Endothelial cell of umbilical vein (primary cell): ENCODE results near the gene POLE. TPM values are rescaled to one million over a fixed set of nuclear protein-coding genes. Genes with fewer than 3 reads are reported as not detected.

Experiments
- BruUV-seq: library from RNA; stranded (reverse); fragments of 400-500 nt; replicated peaks from 2 replicates; lab custom pipeline; 2021; lab: Mats Ljungman, UMichigan
- CTCF ChIA-PET: fragments of 300-600, 350-600 bp; sonication (Branson Sonifier 250); formaldehyde crosslinking; loops from one replicate; lab custom pipeline; 2021; ENCODE audit warnings: antibody characterized with exemption, inconsistent platforms; lab: Charles Lee
- POLR2A ChIA-PET: fragments of 300-600, 350-600 bp; sonication (Branson Sonifier 250); formaldehyde crosslinking; loops from one replicate; lab custom pipeline; 2021; ENCODE audit warnings: antibody characterized with exemption, inconsistent platforms; lab: Charles Lee
- DNase-seq: peaks from one replicate; pipeline ENCODE4 v3.0.0-alpha.2; 2011; ENCODE audit warnings: low read depth, low spot score
- FAIRE-seq: peaks from 2 replicates; lab custom pipeline; 2011; peaks lifted over from hg19 to GRCh38; lab: Jason Lieb, UNC
- H2AFZ ChIP-seq: 2 replicates; pipeline ENCODE4 v1.6.0; 2012; ENCODE audit warnings: low read depth, low read length, control low read depth, inconsistent platforms
- H3K27ac ChIP-seq: 2 replicates; pipeline ENCODE4 v1.5.1; 2011; ENCODE audit warnings: low read depth, mild to moderate bottlenecking, control low read depth, low read length, moderate library complexity; ENCODE audit not compliant: insufficient read depth
- H3K27me3 ChIP-seq, 2 experiments: 2 replicates each; pipeline versions ENCODE4 v1.6.0 to v1.6.1; 2011; ENCODE audit warnings: low read length in 2 of 2, mixed read lengths in 1 of 2; ENCODE audit not compliant: control insufficient read depth in 2 of 2, insufficient read depth in 2 of 2
- H3K36me3 ChIP-seq, 2 experiments: 2 replicates in 1 of 2; 3 replicates in 1 of 2; pipeline ENCODE4 v1.5.1; 2011; ENCODE audit warnings: low read length in 2 of 2, mild to moderate bottlenecking in 1 of 2, moderate library complexity in 1 of 2; ENCODE audit not compliant: control insufficient read depth in 2 of 2, insufficient read depth in 2 of 2; ENCODE audit errors: extremely low read depth in 1 of 2
- H3K4me1 ChIP-seq: 3 replicates; pipeline ENCODE4 v1.5.1; 2011; ENCODE audit warnings: mild to moderate bottlenecking, low read length; ENCODE audit not compliant: control insufficient read depth, insufficient read depth; ENCODE audit errors: extremely low read depth
- H3K4me2 ChIP-seq: 2 replicates; pipeline ENCODE4 v1.6.1; 2011; ENCODE audit warnings: low read length, control low read depth, mixed read lengths; ENCODE audit not compliant: insufficient read depth
- H3K4me3 ChIP-seq, 3 experiments: fragments of 200-600 bp in 1 of 3; sonication (generic), shearing (Covaris generic) in 1 of 3; replicated peaks in 1 of 3; 2 replicates each; pipeline ENCODE4 v1.5.1; 2011 to 2016; ENCODE audit warnings: control low read depth in 3 of 3, low read length in 3 of 3, mild to moderate bottlenecking in 2 of 3, inconsistent platforms in 1 of 3, low read depth in 1 of 3, moderate library complexity in 1 of 3; ENCODE audit not compliant: insufficient read depth in 1 of 3
- H3K79me2 ChIP-seq: 2 replicates; pipeline ENCODE4 v1.6.0; 2012; ENCODE audit warnings: low read length, inconsistent platforms; ENCODE audit not compliant: control insufficient read depth, insufficient read depth
- H3K9ac ChIP-seq: replicated peaks from 2 replicates; pipeline ENCODE3; 2011; ENCODE audit warnings: low read length, control low read depth; ENCODE audit not compliant: insufficient read depth; ENCODE audit errors: extremely low read depth
- H3K9me1 ChIP-seq: replicated peaks from 3 replicates; pipeline ENCODE4 v1.6.0; 2011; ENCODE audit warnings: mild to moderate bottlenecking, low read length; ENCODE audit not compliant: control insufficient read depth, insufficient read depth; ENCODE audit errors: extremely low read depth
- H3K9me3 ChIP-seq: replicated peaks from 2 replicates; pipeline ENCODE4 v1.5.1; 2012; ENCODE audit warnings: low read length, inconsistent platforms; ENCODE audit not compliant: control insufficient read depth, insufficient read depth
- H4K20me1 ChIP-seq: replicated peaks from 2 replicates; pipeline ENCODE3; 2011; ENCODE audit warnings: mild to moderate bottlenecking, low read length; ENCODE audit not compliant: control insufficient read depth, insufficient read depth; ENCODE audit errors: extremely low read depth
- CTCF ChIP-seq, 2 donors: IDR thresholded peaks; 1 replicate in 1 of 2; 2 replicates in 1 of 2; pipeline ENCODE4 v1.5.1; 2011; ENCODE audit warnings: low read length in 2 of 2, mild to moderate bottlenecking in 2 of 2, moderate library complexity in 2 of 2, control low read depth in 1 of 2, inconsistent platforms in 1 of 2, low read depth in 1 of 2; ENCODE audit not compliant: insufficient read depth in 1 of 2; ENCODE audit errors: extremely low read depth in 1 of 2
- EZH2 ChIP-seq: IDR thresholded peaks from 2 replicates; pipeline ENCODE4 v1.6.1; 2012; ENCODE audit warnings: borderline replicate concordance, low read depth, mild to moderate bottlenecking, moderate library complexity, low read length, inconsistent platforms; ENCODE audit not compliant: severe bottlenecking
- FOS ChIP-seq: IDR thresholded peaks from 2 replicates; pipeline ENCODE4 v1.6.1; 2011; ENCODE audit warnings: mild to moderate bottlenecking, low read length, moderate library complexity, borderline replicate concordance; ENCODE audit not compliant: insufficient read depth
- GATA2 ChIP-seq: IDR thresholded peaks from 2 replicates; pipeline ENCODE4 v1.7.0; 2011; ENCODE audit warnings: low read depth, mild to moderate bottlenecking, moderate library complexity, mixed read lengths, low read length; ENCODE audit not compliant: insufficient read length, insufficient read depth
- JUN ChIP-seq: IDR thresholded peaks from 2 replicates; pipeline ENCODE4 v1.6.1; 2011; ENCODE audit warnings: borderline replicate concordance, low read depth; ENCODE audit not compliant: insufficient read length, insufficient read depth
- MAX ChIP-seq: IDR thresholded peaks from 2 replicates; pipeline ENCODE4 v1.6.1; 2011; ENCODE audit not compliant: insufficient read depth, insufficient read length
- MYC ChIP-seq: IDR thresholded peaks from one replicate; pipeline ENCODE4 v1.6.1; 2011; ENCODE audit warnings: mild to moderate bottlenecking, low read depth, low read length
- POLR2A ChIP-seq: IDR thresholded peaks from 2 replicates; pipeline ENCODE4 v1.6.1; 2012; ENCODE audit warnings: low read depth, mild to moderate bottlenecking, control low read depth, low read length
- POLR2AphosphoS5 ChIP-seq: IDR thresholded peaks from 2 replicates; pipeline ENCODE4 v1.6.1; 2012; ENCODE audit warnings: low read depth, mild to moderate bottlenecking, control low read depth, low read length, moderate library complexity; ENCODE audit not compliant: insufficient read depth
- dilution Hi-C: fragments of 300-500 bp; cut with MboI; formaldehyde crosslinking; loops from one replicate; pipeline ENCODE4 v1.15.0; 2019; ENCODE audit warnings: low sequenced_read_pairs; ENCODE audit not compliant: extremely low pct_ligation_motif_present
- intact Hi-C: fragments of 100-400 bp; cut with micrococcal nuclease; formaldehyde crosslinking; loops from one replicate; pipeline ENCODE4 v1.10.0; 2022
- polyA plus RNA-seq, 4 experiments: library from polyadenylated mRNA; depleted of rRNA in 3 of 4; stranded (reverse) in 3 of 4; unstranded in 1 of 4; fragments of >200 nt; gene quantifications; 2 replicates each; pipeline versions ENCODE4 v1.2.1 to v1.2.3, GENCODE V29; 2011 to 2012; ENCODE audit warnings: missing spikeins in 1 of 4
- total RNA-seq: library from RNA; stranded (reverse); gene quantifications from 2 replicates; pipeline ENCODE4 v1.2.3, GENCODE V29; 2021

The POLE gene
- total and polyA plus RNA-seq, 2 donors (not counting 3 experiments of a cell fraction or from before 2014, with no cell fraction given): 22.9 to 82.7 TPM

GRCh38 chr12:132720606-132721345 is 33.6 kb upstream of the POLE start:
- DNase-seq (no peak), FAIRE-seq (no peak)
- Histone ChIP-seq H4K20me1 (no peaks in the 10 kb centered on the region), H3K9me3 (no peaks in the 10 kb centered on the region), H3K9me1 (no peaks in the 10 kb centered on the region), H3K4me2 (no peak overlapping the region), H3K9ac (no peak overlapping the region), H3K79me2 (no peaks in the 10 kb centered on the region), H3K4me1 (no peaks in the 10 kb centered on the region), H2AFZ (no peak overlapping the region), H3K27me3 (no peaks in the 10 kb centered on the region), H3K4me3 (no peak overlapping the region), H3K27ac (no peak overlapping the region), H3K36me3 (peaks cover 20 to 50% of the 10 kb centered on the region in 2 experiments)
- dilution Hi-C loops (no loop called here), intact Hi-C loops (no loop called here)
- TSS peak; percentile 26 for BruUV-seq
- ChIA-PET POLR2A (no interaction called here), CTCF (no interaction called here)
- TF ChIP-seq MYC (no peak), POLR2A (peak; percentile 5)

GRCh38 chr12:132719954-132720324 is 32.8 kb upstream of the POLE start:
- no peak overlapping the region for H3K27ac ChIP-seq
- no peak overlapping the region for H3K4me3 ChIP-seq
- FAIRE-seq (no peak), DNase-seq (no peak)
- CTCF ChIA-PET: no interaction called here
- no peaks in the 10 kb centered on the region for H3K79me2 ChIP-seq
- H3K36me3 ChIP-seq: peaks cover 11 to 48% of the 10 kb centered on the region in 2 experiments
- H3K9me1 ChIP-seq: no peaks in the 10 kb centered on the region
- dilution Hi-C loops (no loop called here), intact Hi-C loops (no loop called here)
- no peaks in the 10 kb centered on the region for H3K4me1 ChIP-seq
- H3K27me3 ChIP-seq: no peaks in the 10 kb centered on the region
- H3K9ac ChIP-seq: no peak overlapping the region
- H2AFZ ChIP-seq: no peak overlapping the region
- TF ChIP-seq POLR2A: no peak
- no peak for TF ChIP-seq MYC
- TF ChIP-seq FOS: no peak
- no peak for TF ChIP-seq POLR2AphosphoS5
- no peak for TF ChIP-seq MAX
- no peak for TF ChIP-seq JUN
- TF ChIP-seq CTCF (IDR thresholded peaks at IDR 0.05; ENCODE audit: extremely low read depth in 1 of 2, insufficient read depth in 1 of 2, low read depth in 1 of 2, low read length in 2 of 2): no peak
- TF ChIP-seq GATA2: no peak
- no peak for TF ChIP-seq EZH2
- no peaks in the 10 kb centered on the region for H4K20me1 ChIP-seq
- POLR2A ChIA-PET: no interaction called here
- no TSS peak for BruUV-seq
- H3K4me2 ChIP-seq: no peak overlapping the region
- no peaks in the 10 kb centered on the region for H3K9me3 ChIP-seq
